Esophagus muscularis mucosa (tissue), 4 donors: ENCODE results near the gene NMRAL1. TPM values are rescaled to one million over a fixed set of nuclear protein-coding genes. Genes with fewer than 3 reads are reported as not detected.

Experiments
- DNase-seq: peaks from one replicate; pipeline ENCODE4 v3.0.0-alpha.2; 2017; ENCODE audit errors: extremely low spot score
- H3K27ac ChIP-seq, 4 donors: fragments of 200-600 bp; sonication (generic); replicated peaks in 1 of 4; 1 replicate in 3 of 4; 2 replicates in 1 of 4; pipeline ENCODE4 v1.5.1; 2016 to 2019; ENCODE audit warnings: mild to moderate bottlenecking in 1 of 4
- H3K27me3 ChIP-seq, 4 donors: fragments of 200-600 bp; sonication (generic); one replicate each; pipeline versions ENCODE4 v1.5.1 to v1.6.0; 2016 to 2019
- H3K36me3 ChIP-seq, 4 donors: fragments of 200-600 bp; sonication (generic); one replicate each; pipeline ENCODE4 v1.5.1; 2016 to 2019
- H3K4me1 ChIP-seq, 4 donors: fragments of 200-600 bp; sonication (generic); one replicate each; pipeline ENCODE4 v1.5.1; 2016 to 2019
- H3K4me3 ChIP-seq, 4 donors: fragments of 200-600 bp; sonication (generic); 1 replicate in 2 of 4; 2 replicates in 2 of 4; pipeline ENCODE4 v1.5.1; 2016 to 2019; ENCODE audit warnings: mild to moderate bottlenecking in 4 of 4, moderate library complexity in 1 of 4
- H3K9me3 ChIP-seq, 4 donors: fragments of 200-600 bp; sonication (generic); 1 replicate in 3 of 4; 2 replicates in 1 of 4; pipeline ENCODE4 v1.5.1; 2016 to 2019
- CTCF ChIP-seq, 3 experiments: fragments of 200-600 bp in 2 of 3; fragments of 450-650 bp in 1 of 3; sonication (generic) in 2 of 3; IDR thresholded peaks; one replicate each; pipeline ENCODE4 v1.5.1; 2017 to 2019; ENCODE audit warnings: antibody characterized with exemption in 3 of 3, mild to moderate bottlenecking in 2 of 3, moderate library complexity in 1 of 3
- EP300 ChIP-seq: sonication (generic); formaldehyde crosslinking; IDR thresholded peaks from one replicate; pipeline ENCODE4 v1.6.1; 2017; ENCODE audit warnings: antibody characterized with exemption
- POLR2A ChIP-seq: fragments of 450-650 bp; IDR thresholded peaks from one replicate; pipeline ENCODE4 v1.6.1; 2017; ENCODE audit warnings: antibody characterized with exemption, moderate library complexity, mild to moderate bottlenecking, low read depth
- POLR2AphosphoS5 ChIP-seq, 2 donors: sonication (generic); formaldehyde crosslinking; IDR thresholded peaks; one replicate each; pipeline ENCODE4 v1.6.1; 2017; ENCODE audit warnings: antibody characterized with exemption in 2 of 2
- WGBS: methylation state at CpG from one replicate; pipeline ENCODE4 v1.1.5; 2018; 5-methylcytosine and 5-hydroxymethylcytosine counted together
- intact Hi-C: fragments of 100-400 bp; cut with DNase I; formaldehyde crosslinking; loops from one replicate; pipeline ENCODE4 v1.15.1; 2023
- total RNA-seq, 4 donors: library from RNA; depleted of rRNA; stranded (reverse); fragments of >200 nt; gene quantifications; one replicate each; pipeline versions ENCODE4 v1.1.0 to v1.2.1, GENCODE V29; 2016

Gene NMRAL1
- total RNA-seq, 4 donors from 2014 or later, result 29.1 to 50.0 (median 45.3) TPM

DNA sequence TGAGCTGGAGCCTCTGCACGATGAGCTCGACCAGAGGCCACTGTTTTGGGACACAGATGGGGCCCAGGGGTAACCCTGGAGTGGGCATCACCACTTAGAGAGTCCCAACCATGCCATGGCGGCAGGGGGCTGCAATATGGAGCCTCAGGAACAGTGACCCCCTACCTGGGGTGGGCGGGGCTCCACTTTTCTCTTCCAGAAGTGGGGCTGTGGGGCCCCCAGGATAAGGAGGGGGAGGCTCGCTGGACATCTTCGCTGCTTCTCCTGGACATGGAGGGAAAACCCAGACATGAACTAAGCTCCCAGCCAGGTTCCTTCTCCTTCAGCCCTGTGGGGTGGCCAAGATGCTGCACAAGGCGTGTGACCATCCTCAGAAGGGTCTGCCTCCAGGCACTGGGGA is 39.5 kb upstream of the NMRAL1 start:
- H3K9me3 ChIP-seq, result no peaks in the 10 kb centered on the region
- intact Hi-C loops, result no loop called here
- H3K4me1 ChIP-seq, result peaks cover 47 to 70% (median 57%) of the 10 kb centered on the region in 4 donors
- no peak overlapping the region for H3K4me3 ChIP-seq
- 97% methylated on average over 5 of the region's 7 CpGs for WGBS
- H3K27ac ChIP-seq, result peak overlapping the region; percentile 52 to 66 (median 65)
- peaks cover 22 to 53% (median 51%) of the 10 kb centered on the region in 4 donors for H3K36me3 ChIP-seq
- DNase-seq, result no peak
- TF ChIP-seq POLR2A (no peak), EP300 (no peak), POLR2AphosphoS5 (IDR thresholded peaks at IDR 0.05) (no peak), CTCF (IDR thresholded peaks at IDR 0.05) (no peak)
- no peaks in the 10 kb centered on the region for H3K27me3 ChIP-seq

DNA sequence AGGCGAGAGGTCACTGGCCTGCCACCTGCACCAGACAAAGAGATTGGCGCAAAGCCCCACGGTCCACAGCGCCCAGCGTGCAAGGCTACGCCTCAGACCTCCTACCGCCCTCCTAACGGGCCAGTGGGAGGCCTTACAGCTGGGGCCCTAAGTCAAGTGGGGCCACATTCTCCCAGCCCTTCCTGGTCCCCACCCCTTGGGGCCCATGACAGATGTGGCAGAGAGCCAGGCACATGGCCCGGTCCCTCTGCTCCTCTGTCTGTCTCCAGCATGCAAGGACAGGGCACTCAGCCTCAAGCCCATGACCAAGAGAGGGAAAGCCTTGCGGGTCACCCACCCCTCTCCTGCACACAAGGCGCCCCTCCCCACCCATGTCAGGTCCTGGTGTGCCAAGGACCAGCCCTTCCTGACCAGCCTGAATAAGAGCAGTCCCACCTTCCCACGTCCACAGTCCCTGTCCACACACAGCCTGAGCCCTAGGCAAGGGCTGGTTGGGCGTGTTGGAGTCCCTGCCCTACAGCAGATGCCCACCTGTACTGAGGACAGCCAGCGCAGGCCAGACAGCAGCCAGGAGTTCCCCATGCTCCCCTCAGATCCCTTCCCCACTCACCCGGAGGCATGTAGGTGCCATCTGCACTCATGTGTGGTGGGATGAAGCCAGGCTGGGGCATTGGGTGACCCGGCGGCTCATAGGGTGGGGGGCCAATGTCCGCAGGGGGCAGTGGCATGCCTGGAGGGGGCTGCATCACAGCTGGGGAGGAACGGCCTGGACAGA is 38.8 kb upstream of the NMRAL1 start:
- peaks cover 26 to 59% (median 57%) of the 10 kb centered on the region in 4 donors for H3K36me3 ChIP-seq
- H3K27me3 ChIP-seq, result no peaks in the 10 kb centered on the region
- no peak overlapping the region for H3K4me3 ChIP-seq
- H3K4me1 ChIP-seq, result peaks cover 47 to 70% (median 57%) of the 10 kb centered on the region in 4 donors
- DNase-seq, result no peak
- H3K27ac ChIP-seq, result peak overlapping the region in 2 of 4 donors; percentile 10 to 66
- no peak for TF ChIP-seq EP300
- no peak for TF ChIP-seq POLR2A
- no peak for TF ChIP-seq CTCF (IDR thresholded peaks at IDR 0.05)
- TF ChIP-seq POLR2AphosphoS5 (IDR thresholded peaks at IDR 0.05), result no peak
- 92% methylated on average over 5 of the region's 19 CpGs for WGBS
- intact Hi-C loops, result no loop called here
- H3K9me3 ChIP-seq, result no peaks in the 10 kb centered on the region

- Histone ChIP-seq H3K4me3 (no peak overlapping the region), H3K27ac (peak overlapping the region in 1 of 4 donors; percentile 10), H3K27me3 (no peaks in the 10 kb centered on the region), H3K9me3 (no peaks in the 10 kb centered on the region), H3K36me3 (peaks cover 34 to 67% (median 65%) of the 10 kb centered on the region in 4 donors), H3K4me1 (peaks cover 47 to 62% (median 54%) of the 10 kb centered on the region in 4 donors)
- DNase-seq, result no peak
- WGBS, result 90% methylated on average over 10 of the region's 10 CpGs
- intact Hi-C loops, result no loop called here
- TF ChIP-seq POLR2A (no peak), POLR2AphosphoS5 (IDR thresholded peaks at IDR 0.05) (no peak), EP300 (no peak), CTCF (IDR thresholded peaks at IDR 0.05) (no peak)
Observed at GRCh38 chr16:4512473-4512872, 38.0 kb upstream of the NMRAL1 start.

DNA sequence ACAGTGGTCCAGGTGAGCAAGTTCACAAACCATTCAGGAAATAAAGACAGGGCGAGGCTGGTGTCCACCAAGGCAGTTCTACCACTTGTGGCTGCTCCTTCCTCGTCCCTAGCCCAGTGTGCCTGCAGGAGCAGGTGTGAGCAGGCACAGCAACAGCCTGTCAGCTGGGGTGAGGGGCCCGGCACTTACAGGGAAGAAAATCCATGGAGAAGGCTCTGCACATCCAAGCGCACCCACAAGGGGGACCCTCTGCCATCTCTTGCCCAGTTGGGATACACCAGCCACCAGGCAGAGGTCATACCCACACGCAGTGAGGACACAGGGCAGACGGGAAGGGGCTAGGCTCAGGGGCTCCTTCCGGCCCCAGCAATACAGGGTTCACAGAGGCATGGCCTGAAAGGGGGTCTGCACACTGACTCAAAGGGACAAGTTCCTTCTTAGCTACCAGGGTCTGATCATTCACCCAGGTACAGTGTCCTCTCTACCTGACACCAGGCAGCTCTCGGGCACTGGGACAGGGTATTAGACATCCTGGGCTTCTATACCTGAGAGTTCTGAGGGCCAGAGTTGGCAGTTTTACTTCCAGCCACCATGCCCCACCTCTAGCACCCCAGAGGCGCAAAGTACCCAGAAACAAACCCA is 37.1 kb upstream of the NMRAL1 start:
- H3K27me3 ChIP-seq, result no peaks in the 10 kb centered on the region
- H3K27ac ChIP-seq, result peak overlapping the region in 1 of 4 donors; percentile 0
- WGBS, result 74% methylated on average over 6 of the region's 9 CpGs
- peaks cover 36 to 76% (median 71%) of the 10 kb centered on the region in 4 donors for H3K36me3 ChIP-seq
- TF ChIP-seq POLR2A (no peak), CTCF (IDR thresholded peaks at IDR 0.05) (peak; percentile 36 to 64 (median 52)), EP300 (no peak)
- no peak overlapping the region for H3K4me3 ChIP-seq
- intact Hi-C loops, result no loop called here
- DNase-seq, result no peak
- no peaks in the 10 kb centered on the region for H3K9me3 ChIP-seq
- peaks cover 47 to 59% (median 50%) of the 10 kb centered on the region in 4 donors for H3K4me1 ChIP-seq
